ENCODE measurements around the gene DIPK1B.
"Not testable (repeated sequence)": the region's sequence is repeated elsewhere in the genome, so short reads cannot be mapped to it uniquely, and the experiment has no call there.

Gene DIPK1B

DNA sequence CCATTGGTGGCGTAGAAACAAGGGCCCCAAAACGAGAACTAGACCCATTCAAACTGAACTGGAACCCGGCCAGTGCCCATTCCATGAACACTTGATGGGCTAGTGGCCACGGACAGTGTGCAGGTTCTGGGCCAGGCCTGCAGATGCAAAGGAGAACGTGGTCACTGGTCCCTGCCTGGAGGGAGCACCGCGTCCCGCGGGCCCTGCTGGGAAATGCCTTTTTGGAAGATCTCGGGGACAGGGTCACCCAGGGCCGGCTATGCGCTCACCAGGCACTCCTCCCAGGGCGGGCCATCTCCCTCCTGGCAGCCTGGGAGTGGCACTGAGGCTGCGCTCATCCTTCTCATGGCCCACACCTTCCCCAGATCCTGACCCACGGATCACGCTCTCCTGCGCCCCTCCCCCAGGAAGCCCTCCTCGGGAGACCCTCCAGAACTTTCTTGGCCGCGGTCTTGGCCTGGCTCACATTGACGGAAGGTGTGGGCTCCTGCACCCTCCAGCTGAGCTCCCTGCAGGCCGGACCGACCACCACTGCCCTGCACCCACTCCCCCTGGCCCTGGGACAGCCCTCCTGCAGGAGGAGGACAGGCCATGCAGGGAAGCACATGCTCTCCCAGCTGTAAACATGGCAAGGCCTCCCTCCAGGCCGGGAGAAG lies 2.8 kb upstream of the DIPK1B start:
- TF ChIP-seq, protein P1, sequence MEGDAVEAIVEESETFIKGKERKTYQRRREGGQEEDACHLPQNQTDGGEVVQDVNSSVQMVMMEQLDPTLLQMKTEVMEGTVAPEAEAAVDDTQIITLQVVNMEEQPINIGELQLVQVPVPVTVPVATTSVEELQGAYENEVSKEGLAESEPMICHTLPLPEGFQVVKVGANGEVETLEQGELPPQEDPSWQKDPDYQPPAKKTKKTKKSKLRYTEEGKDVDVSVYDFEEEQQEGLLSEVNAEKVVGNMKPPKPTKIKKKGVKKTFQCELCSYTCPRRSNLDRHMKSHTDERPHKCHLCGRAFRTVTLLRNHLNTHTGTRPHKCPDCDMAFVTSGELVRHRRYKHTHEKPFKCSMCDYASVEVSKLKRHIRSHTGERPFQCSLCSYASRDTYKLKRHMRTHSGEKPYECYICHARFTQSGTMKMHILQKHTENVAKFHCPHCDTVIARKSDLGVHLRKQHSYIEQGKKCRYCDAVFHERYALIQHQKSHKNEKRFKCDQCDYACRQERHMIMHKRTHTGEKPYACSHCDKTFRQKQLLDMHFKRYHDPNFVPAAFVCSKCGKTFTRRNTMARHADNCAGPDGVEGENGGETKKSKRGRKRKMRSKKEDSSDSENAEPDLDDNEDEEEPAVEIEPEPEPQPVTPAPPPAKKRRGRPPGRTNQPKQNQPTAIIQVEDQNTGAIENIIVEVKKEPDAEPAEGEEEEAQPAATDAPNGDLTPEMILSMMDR (IDR thresholded peaks at IDR 0.05; ENCODE audit: low read length, missing control alignments) = no peak

DNA sequence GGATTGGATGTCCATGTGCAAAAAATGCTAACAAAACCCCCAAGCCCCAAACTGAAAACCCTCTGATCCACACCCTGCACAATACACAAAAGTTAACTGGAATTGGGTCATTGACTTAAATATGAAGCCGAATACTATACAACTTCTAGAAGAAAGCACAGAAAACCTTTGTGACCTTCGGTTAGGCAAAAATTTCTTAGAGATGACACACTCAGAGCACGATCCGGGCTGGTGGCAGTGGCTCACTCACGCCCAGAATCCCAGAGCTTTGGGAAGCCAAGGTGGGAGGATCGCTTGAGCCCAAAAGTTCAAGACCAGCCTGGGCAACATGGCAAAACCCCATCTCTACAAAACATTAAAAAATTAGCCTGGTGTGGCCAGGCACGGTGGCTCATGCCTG lies 1.8 kb upstream of the DIPK1B start:
- no peak overlapping the region for H3K4me3 ChIP-seq (replicated peaks; ENCODE audit: low read depth, low read length)
- no peak for DNase-seq (ENCODE audit: low read depth)
- TF ChIP-seq, protein P1 (IDR thresholded peaks at IDR 0.05; ENCODE audit: low read length, missing control alignments) = no peak

More for the DNA sequence above, 2.8 kb upstream of the DIPK1B start:
- no peak for DNase-seq (ENCODE audit: low read depth)
- no peak overlapping the region for H3K4me3 ChIP-seq (replicated peaks; ENCODE audit: low read depth, low read length)

DNA sequence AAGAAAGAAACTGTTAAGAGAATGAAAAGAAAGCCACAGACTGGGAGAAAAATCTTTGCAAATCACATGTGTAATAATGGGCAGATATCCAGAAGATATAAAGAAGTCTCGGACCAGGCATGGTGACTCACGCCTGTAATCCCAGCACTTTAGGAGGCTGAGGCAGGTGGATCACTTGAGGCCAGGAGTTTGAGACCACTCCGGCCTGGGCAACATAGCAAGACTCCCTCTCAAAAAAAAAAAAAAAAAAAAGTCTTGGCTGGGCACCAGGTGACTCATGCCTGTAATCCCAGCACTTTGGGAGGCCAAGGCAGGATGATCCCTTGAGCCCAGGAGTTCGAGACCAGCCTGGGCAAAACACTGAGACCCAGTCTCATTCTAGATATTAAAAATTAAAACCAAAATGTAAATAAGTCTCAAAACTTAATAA lies 1.1 kb upstream of the DIPK1B start:
- H3K4me3 ChIP-seq (replicated peaks; ENCODE audit: low read depth, low read length); DNase-seq (ENCODE audit: low read depth): not testable (repeated sequence)

DNA sequence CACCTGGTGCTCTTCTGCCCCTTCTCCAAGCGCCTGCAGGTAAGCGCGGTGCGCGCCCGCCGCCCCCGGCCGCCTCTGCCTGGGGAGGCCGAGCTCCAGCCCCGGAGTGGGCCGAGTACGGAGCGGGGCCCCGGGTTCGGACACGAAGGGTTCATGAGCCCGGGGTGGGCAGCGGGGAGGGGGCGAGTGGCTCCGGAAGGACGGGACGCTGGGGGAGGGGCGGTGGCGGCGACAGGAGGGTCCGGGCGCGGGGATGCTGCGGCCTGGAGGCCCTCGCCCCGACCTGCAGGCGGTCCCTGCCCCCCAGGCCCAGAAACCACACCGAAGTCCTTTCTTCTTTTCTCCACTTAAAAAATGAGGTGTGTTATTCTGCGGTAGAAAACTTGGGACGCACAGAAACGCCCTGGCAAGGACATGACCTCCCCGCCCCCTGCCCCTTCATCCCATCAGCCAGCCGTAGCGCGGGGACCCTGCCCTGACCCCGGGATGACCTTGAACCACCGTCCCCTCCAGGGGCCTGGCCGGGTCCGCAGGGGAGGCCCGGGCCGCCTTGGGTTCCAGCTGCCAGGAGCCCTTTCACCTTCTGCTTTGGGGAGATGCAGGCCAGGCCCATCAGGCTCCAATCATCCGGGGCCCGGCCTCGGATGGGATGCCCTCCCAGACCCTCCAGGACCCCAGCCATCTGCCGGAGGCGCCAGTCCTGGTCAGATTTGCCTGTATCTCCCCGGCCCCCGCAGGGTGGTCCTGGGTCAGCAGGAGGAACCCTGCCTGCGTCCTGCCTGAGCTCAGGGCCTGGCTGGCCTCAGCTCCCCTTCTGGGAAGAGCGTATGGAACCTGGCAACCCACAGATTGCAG lies 545 bp downstream of the DIPK1B start:
- DNase-seq (ENCODE audit: low read depth) = no peak
- TF ChIP-seq, protein P1 (IDR thresholded peaks at IDR 0.05; ENCODE audit: low read length, missing control alignments) = no peak
- H3K4me3 ChIP-seq (replicated peaks; ENCODE audit: low read depth, low read length) = peak overlapping the region; percentile 64

DNA sequence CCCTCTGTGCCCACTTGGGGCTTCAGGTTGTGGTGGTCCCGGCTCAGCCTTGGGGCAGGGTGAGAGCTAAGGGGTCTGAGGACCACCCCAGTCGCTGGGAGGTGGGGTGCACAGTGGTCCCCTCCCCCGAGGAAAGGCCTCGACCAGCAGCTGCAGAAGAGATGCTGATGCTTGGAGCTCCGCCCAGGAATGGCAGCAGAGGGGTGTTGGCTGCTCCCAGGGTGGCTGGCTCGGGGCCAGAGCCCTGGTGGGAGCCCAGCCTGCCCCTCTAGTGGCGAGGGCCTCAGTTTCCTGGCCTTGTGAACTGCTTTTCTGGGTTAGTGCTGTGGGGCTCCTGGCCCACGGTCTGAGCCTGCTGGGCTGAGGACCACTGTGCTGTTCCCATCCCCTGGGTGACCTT lies 1.2 kb downstream of the DIPK1B start:
- TF ChIP-seq, protein P1 (IDR thresholded peaks at IDR 0.05; ENCODE audit: low read length, missing control alignments) = no peak
- H3K4me3 ChIP-seq (replicated peaks; ENCODE audit: low read depth, low read length) = peak overlapping the region; percentile 64
- no peak for DNase-seq (ENCODE audit: low read depth)

DNA sequence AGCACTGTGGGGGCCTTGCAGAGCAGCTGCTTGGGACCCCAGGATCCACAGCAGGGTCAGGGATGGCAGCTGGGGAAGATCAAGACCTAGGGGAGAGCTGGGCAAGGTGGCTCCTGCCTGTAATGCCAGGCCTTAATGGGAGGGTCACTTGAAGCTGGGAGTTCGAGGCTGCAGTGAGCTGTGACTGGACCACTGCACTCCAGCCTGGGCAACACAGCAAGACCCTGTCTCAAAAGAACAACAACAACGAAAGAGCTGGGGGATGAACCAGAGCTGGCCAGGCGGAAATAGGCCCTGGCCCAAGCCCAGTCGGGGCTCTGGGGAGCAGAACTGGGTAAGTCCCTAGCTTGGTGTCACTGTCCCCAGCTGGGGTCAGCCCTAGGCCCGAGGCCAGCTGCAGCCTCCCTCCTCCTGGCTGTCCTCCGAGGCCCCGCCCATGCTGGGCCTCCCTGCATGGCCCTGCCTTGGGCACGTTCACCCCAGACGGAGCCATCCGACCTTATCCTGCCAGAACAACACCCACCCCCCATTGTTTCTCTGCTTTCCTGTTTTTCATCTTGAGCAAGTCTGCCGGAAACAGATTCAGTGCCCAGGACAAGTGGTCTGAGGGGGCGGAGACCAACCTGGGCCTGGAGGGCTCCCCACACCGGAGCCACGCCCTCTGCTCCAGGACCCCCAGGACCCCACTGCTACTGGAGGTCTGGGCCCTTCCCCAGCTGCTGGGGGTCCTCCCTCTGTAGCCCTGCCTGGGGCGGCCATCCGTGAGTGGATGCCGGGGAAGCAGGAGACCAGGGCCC lies 1.9 kb downstream of the DIPK1B start:
- TF ChIP-seq, protein P1 (IDR thresholded peaks at IDR 0.05; ENCODE audit: low read length, missing control alignments) = no peak
- DNase-seq (ENCODE audit: low read depth) = peak; percentile 64

DNA sequence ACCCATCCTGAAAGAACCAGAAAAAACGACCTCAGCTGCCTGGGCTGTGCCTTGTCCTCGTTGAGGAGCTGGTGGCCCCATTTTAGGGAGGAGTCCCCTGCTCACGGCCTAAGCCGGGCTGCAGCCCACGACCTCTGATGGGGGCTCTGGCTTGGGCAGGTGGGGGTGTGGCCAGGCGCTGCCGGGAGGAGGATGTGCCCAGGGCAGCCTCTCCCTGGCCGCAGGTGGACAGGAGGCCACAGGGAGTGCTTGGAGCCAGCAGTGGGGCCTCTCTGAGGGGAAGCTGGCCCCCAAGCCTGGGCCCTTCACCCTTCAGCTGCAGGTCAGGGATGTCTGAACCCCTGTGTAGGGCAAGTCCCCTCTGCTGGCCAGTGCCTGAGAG lies 2.5 kb downstream of the DIPK1B start:
- no peak overlapping the region for H3K4me3 ChIP-seq (replicated peaks; ENCODE audit: low read depth, low read length)
- DNase-seq (ENCODE audit: low read depth) = no peak
- TF ChIP-seq, protein P1 (IDR thresholded peaks at IDR 0.05; ENCODE audit: low read length, missing control alignments) = no peak

More for the DNA sequence above, 1.9 kb downstream of the DIPK1B start:
- H3K4me3 ChIP-seq (replicated peaks; ENCODE audit: low read depth, low read length) = peak overlapping the region; percentile 64

Measured in fibroblast of pulmonary artery (primary cell).